Lower leg skin (tissue), 3 donors: ENCODE results near the gene ZNF18.

Experiments used
- CTCF ChIP-seq, 3 donors: fragments of 450-650 bp; IDR thresholded peaks; one replicate each; pipeline ENCODE4 v1.5.1; 2016; ENCODE audit warnings: antibody characterized with exemption in 3 of 3, mild to moderate bottlenecking in 3 of 3, moderate library complexity in 2 of 3
- POLR2A ChIP-seq, 2 donors: fragments of 450-650 bp; IDR thresholded peaks; one replicate each; pipeline ENCODE4 v1.6.1; 2016 to 2017; ENCODE audit warnings: antibody characterized with exemption in 2 of 2, mild to moderate bottlenecking in 1 of 2, moderate library complexity in 1 of 2

GRCh38 chr17:11999696-12000095 lies 2.4 kb upstream of the ZNF18 start:
- no peak for TF ChIP-seq POLR2A (IDR thresholded peaks at IDR 0.05)
- no peak for TF ChIP-seq CTCF (IDR thresholded peaks at IDR 0.05)
